Neuronal stem cell (in vitro differentiated cells): ENCODE data around the gene PXN.
A peak's percentile ranks its signal among the peaks of the same experiment; 100 is the strongest.
"Not testable (repeated sequence)": the region's sequence is repeated elsewhere in the genome, so short reads cannot be mapped to it uniquely, and the experiment has no call there.

Experiments
- DNase-seq: peaks from one replicate; pipeline ENCODE4 v3.0.0-alpha.2; 2013; ENCODE audit warnings: low spot score
- H2AFZ ChIP-seq: one replicate; pipeline ENCODE4 v1.6.1; 2013; ENCODE audit warnings: mild to moderate bottlenecking, low read length, inconsistent platforms
- H2AK5ac ChIP-seq: 2 replicates; pipeline ENCODE4 v1.6.1; 2013; ENCODE audit warnings: low read depth, mild to moderate bottlenecking, inconsistent platforms, low read length, moderate library complexity, mixed read lengths
- H2BK120ac ChIP-seq: 2 replicates; pipeline ENCODE4 v1.6.1; 2013; ENCODE audit warnings: low read depth, mild to moderate bottlenecking, inconsistent platforms, low read length, moderate library complexity, mixed read lengths
- H2BK12ac ChIP-seq: one replicate; pipeline ENCODE4 v1.6.1; 2013; ENCODE audit warnings: low read length, inconsistent platforms
- H2BK15ac ChIP-seq: 2 replicates; pipeline ENCODE4 v1.6.1; 2013; ENCODE audit warnings: mild to moderate bottlenecking, low read length, inconsistent platforms, mixed read lengths
- H2BK5ac ChIP-seq: one replicate; pipeline ENCODE4 v1.6.1; 2013; ENCODE audit warnings: inconsistent platforms, mild to moderate bottlenecking, low read length, moderate library complexity
- H3K14ac ChIP-seq: one replicate; pipeline ENCODE4 v1.6.1; 2013; ENCODE audit warnings: low read length, inconsistent platforms
- H3K18ac ChIP-seq: 2 replicates; pipeline ENCODE4 v1.6.1; 2013; ENCODE audit warnings: low read length, inconsistent platforms
- H3K23ac ChIP-seq: 2 replicates; pipeline ENCODE4 v1.6.1; 2013; ENCODE audit warnings: low read depth, mild to moderate bottlenecking, mixed read lengths, low read length, inconsistent platforms; ENCODE audit not compliant: poor library complexity
- H3K27ac ChIP-seq: replicated peaks from 3 replicates; pipeline ENCODE4 v1.5.1; 2013; ENCODE audit warnings: low read length, inconsistent platforms
- H3K27me3 ChIP-seq, 3 experiments: 2 replicates each; pipeline ENCODE4 v1.6.1; 2013; ENCODE audit warnings: low read length in 3 of 3, mild to moderate bottlenecking in 2 of 3, inconsistent platforms in 1 of 3, low read depth in 1 of 3, mixed read lengths in 1 of 3, moderate library complexity in 1 of 3; ENCODE audit not compliant: control insufficient read depth in 3 of 3, insufficient read depth in 3 of 3
- H3K36me3 ChIP-seq, 2 donors: replicated peaks in 1 of 2; 2 replicates each; pipeline ENCODE4 v1.6.1; 2013; ENCODE audit warnings: low read length in 2 of 2; ENCODE audit not compliant: control insufficient read depth in 2 of 2, insufficient read depth in 2 of 2
- H3K4ac ChIP-seq: 2 replicates; pipeline ENCODE4 v1.6.1; 2013; ENCODE audit warnings: inconsistent platforms, mild to moderate bottlenecking, low read length, moderate library complexity
- H3K4me1 ChIP-seq, 2 donors: 1 replicate in 1 of 2; 2 replicates in 1 of 2; pipeline ENCODE4 v1.6.1; 2013; ENCODE audit warnings: low read length in 2 of 2, low read depth in 1 of 2; ENCODE audit not compliant: control insufficient read depth in 2 of 2, insufficient read depth in 1 of 2
- H3K4me2 ChIP-seq: one replicate; pipeline ENCODE4 v1.6.1; 2013; ENCODE audit warnings: mild to moderate bottlenecking, low read length, inconsistent platforms; ENCODE audit not compliant: insufficient read depth, poor library complexity, severe bottlenecking
- H3K4me3 ChIP-seq, 2 donors: 2 replicates each; pipeline ENCODE4 v1.5.1; 2013; ENCODE audit warnings: low read length in 2 of 2, mild to moderate bottlenecking in 2 of 2, inconsistent platforms in 1 of 2, moderate library complexity in 1 of 2
- H3K79me1 ChIP-seq: one replicate; pipeline ENCODE4 v1.6.1; 2013; ENCODE audit warnings: low read depth, mild to moderate bottlenecking, inconsistent platforms, low read length, moderate library complexity
- H3K9ac ChIP-seq: one replicate; pipeline ENCODE4 v1.6.1; 2013; ENCODE audit warnings: mild to moderate bottlenecking, low read depth, low read length, inconsistent platforms; ENCODE audit not compliant: poor library complexity
- H3K9me3 ChIP-seq, 2 donors: replicated peaks in 1 of 2; 2 replicates each; pipeline versions ENCODE3 to v1.6.1; 2013; ENCODE audit warnings: low read length in 2 of 2, mild to moderate bottlenecking in 2 of 2, inconsistent platforms in 1 of 2, low read depth in 1 of 2, mixed read lengths in 1 of 2, moderate library complexity in 1 of 2; ENCODE audit not compliant: control insufficient read depth in 2 of 2, insufficient read depth in 1 of 2
- H4K8ac ChIP-seq: one replicate; pipeline ENCODE4 v1.6.1; 2013; ENCODE audit warnings: low read depth, mild to moderate bottlenecking, inconsistent platforms, low read length, moderate library complexity
- H4K91ac ChIP-seq: one replicate; pipeline ENCODE4 v1.6.1; 2013; ENCODE audit warnings: low read length, low read depth, mild to moderate bottlenecking, inconsistent platforms; ENCODE audit not compliant: poor library complexity
- WGBS, 2 donors: extraction: QIAGEN DNeasy Blood & Tissue Kit; methylation state at CpG; one replicate each; pipeline ENCODE4 v1.1.7; 2013; ENCODE audit warnings: missing lambda C conversion rate in 2 of 2, mixed read lengths in 1 of 2; ENCODE audit not compliant: insufficient read length in 2 of 2, insufficient replicate concordance in 1 of 2; ENCODE audit errors: extremely low coverage in 2 of 2; 5-methylcytosine and 5-hydroxymethylcytosine counted together

The PXN gene

DNA sequence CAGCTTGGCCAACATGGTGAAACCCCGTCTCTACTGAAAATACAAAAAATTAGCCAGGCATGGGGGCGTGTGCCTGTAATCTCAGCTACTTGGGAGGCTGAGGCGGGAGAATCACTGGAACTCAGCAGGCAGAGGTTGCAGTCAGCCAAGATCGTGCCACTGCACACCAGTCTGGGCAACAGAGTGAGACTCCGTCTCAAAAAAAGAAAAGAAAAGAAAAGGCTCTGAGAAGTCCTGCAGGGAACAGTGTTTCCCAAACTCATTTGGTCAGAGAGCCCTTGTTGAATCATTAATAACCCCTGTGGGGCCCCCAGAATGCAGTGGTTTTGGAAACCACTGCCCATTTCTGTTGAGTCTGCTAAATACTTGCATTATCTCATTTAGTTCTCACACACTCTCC, 52.3 kb downstream of the PXN start:
- H2AK5ac ChIP-seq, H3K4me2 ChIP-seq, H3K4me1 ChIP-seq, H3K9me3 ChIP-seq, H3K4me3 ChIP-seq, H2BK12ac ChIP-seq, H3K23ac ChIP-seq, H4K8ac ChIP-seq, H2BK120ac ChIP-seq, H3K27me3 ChIP-seq, H2BK5ac ChIP-seq, H3K9ac ChIP-seq, H3K79me1 ChIP-seq, H3K27ac ChIP-seq, H3K18ac ChIP-seq, H3K4ac ChIP-seq, DNase-seq, H2BK15ac ChIP-seq, H2AFZ ChIP-seq, H3K14ac ChIP-seq, H4K91ac ChIP-seq: not testable (repeated sequence)
- no CpG with 5 or more reads among the region's 5 CpGs for WGBS, 2 donors
- H3K36me3 ChIP-seq = peaks cover 44 to 79% of the 10 kb centered on the region in 2 donors

DNA sequence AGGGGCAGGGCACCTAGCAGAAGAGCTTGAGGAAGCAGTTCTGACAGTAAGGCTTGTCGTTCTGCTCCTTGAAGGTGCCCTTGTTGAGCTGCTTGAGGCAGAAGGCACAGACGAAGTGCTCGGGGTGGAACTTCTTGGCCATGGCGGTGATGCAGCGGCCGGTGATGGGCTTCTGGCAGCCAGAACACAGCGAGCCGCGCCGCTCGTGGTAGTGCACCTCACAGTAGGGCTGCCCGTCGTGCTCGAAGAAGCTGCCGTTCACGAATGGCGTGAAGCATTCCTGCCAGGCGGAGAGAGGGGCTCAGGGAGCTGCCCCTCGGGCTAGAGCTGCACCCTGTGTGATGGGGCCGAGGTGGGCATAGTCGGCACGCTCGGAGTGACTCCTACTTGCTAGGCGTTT, 53.2 kb downstream of the PXN start:
- Histone ChIP-seq H3K27ac (no peak overlapping the region), H3K36me3 (peaks cover 45 to 82% of the 10 kb centered on the region in 2 donors)
- WGBS, 2 donors = no CpG with 5 or more reads among the region's 24 CpGs

DNA sequence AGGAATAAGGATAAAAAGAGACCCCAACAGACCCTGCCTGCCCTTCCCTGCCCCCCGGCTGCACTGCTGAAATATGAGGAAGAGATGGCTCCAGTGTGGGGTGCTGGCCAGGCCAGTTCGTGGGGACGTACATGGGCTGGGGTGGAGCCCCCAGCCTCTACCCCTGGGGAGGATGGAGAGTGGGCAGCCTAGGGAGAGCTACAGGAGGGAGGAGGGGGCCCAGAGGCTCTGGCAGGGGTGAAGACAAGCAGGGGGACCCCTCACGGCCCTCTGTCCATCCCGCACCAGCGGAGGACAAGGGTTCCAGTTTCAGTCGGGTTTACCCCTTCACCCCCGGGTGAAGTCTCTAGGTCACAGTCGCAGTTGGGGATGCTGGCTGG, 53.6 kb downstream of the PXN start:
- Histone ChIP-seq H3K79me1 (no peaks in the 10 kb centered on the region), H2AK5ac (no peak overlapping the region), H3K4ac (no peak overlapping the region), H3K4me2 (no peak overlapping the region), H4K8ac (peak overlapping the region; percentile 43), H3K9ac (no peak overlapping the region), H3K23ac (peak overlapping the region; percentile 31), H2BK5ac (no peak overlapping the region), H3K18ac (no peak overlapping the region), H2AFZ (no peak overlapping the region), H2BK15ac (no peak overlapping the region), H3K4me1 (peaks cover 0 to under 1% of the 10 kb centered on the region in 2 donors), H3K4me3 (no peak overlapping the region), H3K14ac (peak overlapping the region; percentile 56), H3K27me3 (no peaks in the 10 kb centered on the region), H2BK120ac (no peak overlapping the region), H3K27ac (no peak overlapping the region), H3K36me3 (peaks cover 47 to 82% of the 10 kb centered on the region in 2 donors), H3K9me3 (peaks cover 0 to 1% of the 10 kb centered on the region in 2 donors), H4K91ac (no peak overlapping the region), H2BK12ac (no peak overlapping the region)
- no CpG with 5 or more reads among the region's 9 CpGs for WGBS, 2 donors
- no peak for DNase-seq

More for the DNA sequence above, 53.2 kb downstream of the PXN start:
- no peaks in the 10 kb centered on the region for H3K79me1 ChIP-seq
- no peak overlapping the region for H2BK5ac ChIP-seq
- peak overlapping the region; percentile 21 for H3K14ac ChIP-seq
- H2AFZ ChIP-seq = no peak overlapping the region
- no peak overlapping the region for H4K91ac ChIP-seq
- peaks cover 0 to 1% of the 10 kb centered on the region in 2 donors for H3K9me3 ChIP-seq
- H3K18ac ChIP-seq = no peak overlapping the region
- H4K8ac ChIP-seq = no peak overlapping the region
- H3K4me1 ChIP-seq = peaks cover 0 to 3% of the 10 kb centered on the region in 2 donors
- H3K4me3 ChIP-seq = peak overlapping the region in 1 of 2 donors; percentile 6
- no peaks in the 10 kb centered on the region for H3K27me3 ChIP-seq
- no peak overlapping the region for H2BK15ac ChIP-seq
- no peak overlapping the region for H2BK120ac ChIP-seq
- no peak for DNase-seq
- no peak overlapping the region for H3K4ac ChIP-seq
- no peak overlapping the region for H2AK5ac ChIP-seq
- H3K9ac ChIP-seq = no peak overlapping the region
- H3K4me2 ChIP-seq = no peak overlapping the region
- peak overlapping the region; percentile 31 for H3K23ac ChIP-seq
- H2BK12ac ChIP-seq = no peak overlapping the region

DNA sequence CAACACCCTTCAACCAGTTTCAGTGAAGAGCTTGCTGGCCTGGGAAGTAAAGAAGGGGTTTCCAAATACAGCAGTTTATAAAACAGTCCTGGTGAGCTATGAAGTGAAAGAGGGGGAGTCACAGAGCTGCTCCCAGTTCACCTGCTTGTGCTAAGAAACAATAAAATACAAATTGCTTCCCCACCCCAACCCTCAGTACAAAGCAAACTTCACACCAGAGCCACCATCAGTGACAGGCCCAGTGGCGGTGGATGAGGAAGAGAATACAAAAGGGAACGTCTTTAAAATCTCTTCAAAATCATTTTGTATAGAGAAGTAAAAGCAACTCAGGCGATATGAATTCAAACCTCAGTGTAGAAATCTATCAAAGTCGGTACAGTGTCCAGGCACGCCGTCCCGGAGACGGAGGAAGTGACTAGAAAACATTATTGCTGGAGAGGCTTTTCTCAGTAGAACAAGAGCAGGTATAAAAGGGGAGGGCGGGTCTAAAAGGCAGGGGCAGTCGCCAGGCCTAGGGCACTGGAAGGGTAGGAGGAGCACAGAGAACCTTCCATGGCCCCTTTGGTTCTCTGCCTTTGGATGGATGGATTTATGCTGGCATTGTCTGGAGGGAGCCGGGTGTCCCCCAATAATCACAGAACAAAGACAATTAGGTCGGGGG, 54.2 kb downstream of the PXN start:
- no peak overlapping the region for H4K8ac ChIP-seq

More for the DNA sequence above, 54.2 kb downstream of the PXN start:
- no CpG with 5 or more reads among the region's 12 CpGs for WGBS, 2 donors
- no peak for DNase-seq
- Histone ChIP-seq H3K4me1 (no peaks in the 10 kb centered on the region), H3K4me2 (no peak overlapping the region), H2BK12ac (no peak overlapping the region), H3K9me3 (peaks cover 0 to 1% of the 10 kb centered on the region in 2 donors), H3K4me3 (no peak overlapping the region), H3K27me3 (no peaks in the 10 kb centered on the region), H2BK5ac (no peak overlapping the region), H3K23ac (no peak overlapping the region), H2AFZ (no peak overlapping the region), H2BK120ac (no peak overlapping the region), H2AK5ac (no peak overlapping the region), H3K9ac (no peak overlapping the region), H3K36me3 (peaks cover 47 to 85% of the 10 kb centered on the region in 2 donors), H3K14ac (no peak overlapping the region), H2BK15ac (no peak overlapping the region), H3K27ac (no peak overlapping the region), H4K91ac (no peak overlapping the region), H3K79me1 (no peaks in the 10 kb centered on the region), H3K18ac (no peak overlapping the region), H3K4ac (no peak overlapping the region)
